Stimulated activated effector memory CD8-positive, alpha-beta T cell treated with anti-CD3 and anti-CD28 coated beads, Interleukin-12 subunit alpha, Interleukin-12 subunit beta, amount 100 ng/mL, for 72 hours (primary cell): Measurements from ENCODE around the gene MALRD1.

Experiments used
- ATAC-seq: fragments of 150-1000 bp; cut with Tn5 transposase; 2 replicates; pipeline ENCODE4 v1.10.0; 2021
- DNase-seq, 2 donors: peaks; one replicate each; pipeline ENCODE4 v3.0.0; 2021 to 2022; ENCODE audit warnings: low spot score in 2 of 2
- H3K27ac Mint-ChIP-seq: one replicate; pipeline ENCODE4 v1.8.0; 2022; ENCODE audit warnings: mild to moderate bottlenecking, mixed read lengths
- H3K36me3 Mint-ChIP-seq: one replicate; pipeline ENCODE4 v1.8.0; 2022; ENCODE audit warnings: mild to moderate bottlenecking, mixed read lengths
- H3K4me1 Mint-ChIP-seq: one replicate; pipeline ENCODE4 v1.8.0; 2022; ENCODE audit warnings: mixed read lengths
- H3K4me3 Mint-ChIP-seq: one replicate; pipeline ENCODE4 v1.8.0; 2022; ENCODE audit warnings: mild to moderate bottlenecking, mixed read lengths
- H3K9me3 Mint-ChIP-seq: one replicate; pipeline ENCODE4 v1.8.0; 2022; ENCODE audit warnings: mixed read lengths

Gene MALRD1

GRCh38 chr10:19623321-19623720 lies 574.7 kb downstream of the MALRD1 start:
- no peak for ATAC-seq
- no peak overlapping the region for H3K4me3 Mint-ChIP-seq
- no peak overlapping the region for H3K27ac Mint-ChIP-seq
- no peaks in the 10 kb centered on the region for H3K4me1 Mint-ChIP-seq
- no peaks in the 10 kb centered on the region for H3K36me3 Mint-ChIP-seq
- no peak for DNase-seq
- H3K9me3 Mint-ChIP-seq, result peaks cover 5% of the 10 kb centered on the region

GRCh38 chr10:19626156-19626555 lies 577.6 kb downstream of the MALRD1 start:
- Mint-ChIP-seq H3K36me3 (no peaks in the 10 kb centered on the region), H3K9me3 (no peaks in the 10 kb centered on the region), H3K4me1 (no peaks in the 10 kb centered on the region), H3K27ac (no peak overlapping the region), H3K4me3 (no peak overlapping the region)
- no peak for DNase-seq
- no peak for ATAC-seq

- no peaks in the 10 kb centered on the region for H3K4me1 Mint-ChIP-seq
- peak; percentile 16 for ATAC-seq
- no peak for DNase-seq
- peaks cover 3% of the 10 kb centered on the region for H3K9me3 Mint-ChIP-seq
- H3K27ac Mint-ChIP-seq, result no peak overlapping the region
- H3K4me3 Mint-ChIP-seq, result no peak overlapping the region
- H3K36me3 Mint-ChIP-seq, result no peaks in the 10 kb centered on the region
Observed at GRCh38 chr10:19628767-19629560, 580.4 kb downstream of the MALRD1 start.

- Mint-ChIP-seq H3K4me3 (no peak overlapping the region), H3K27ac (no peak overlapping the region), H3K4me1 (no peaks in the 10 kb centered on the region), H3K36me3 (no peaks in the 10 kb centered on the region), H3K9me3 (peaks cover 3% of the 10 kb centered on the region)
- DNase-seq (no peak), ATAC-seq (peak; percentile 31)
Observed at GRCh38 chr10:19629567-19629966, 581.0 kb downstream of the MALRD1 start.

- Mint-ChIP-seq H3K4me1 (no peaks in the 10 kb centered on the region), H3K9me3 (peaks cover 9% of the 10 kb centered on the region)
- no peak for ATAC-seq
Observed at GRCh38 chr10:19634163-19634562, 585.6 kb downstream of the MALRD1 start.

GRCh38 chr10:19638182-19638895 lies 589.7 kb downstream of the MALRD1 start:
- Mint-ChIP-seq H3K4me1 (no peaks in the 10 kb centered on the region), H3K9me3 (peaks cover 11% of the 10 kb centered on the region), H3K36me3 (no peaks in the 10 kb centered on the region), H3K4me3 (no peak overlapping the region), H3K27ac (no peak overlapping the region)
- no peak for DNase-seq
- no peak for ATAC-seq

More at GRCh38 chr10:19634163-19634562, 585.6 kb downstream of the MALRD1 start:
- DNase-seq, result no peak
- Mint-ChIP-seq H3K4me3 (no peak overlapping the region), H3K36me3 (no peaks in the 10 kb centered on the region), H3K27ac (no peak overlapping the region)

- Mint-ChIP-seq H3K4me3 (no peak overlapping the region), H3K27ac (no peak overlapping the region), H3K36me3 (no peaks in the 10 kb centered on the region), H3K9me3 (peaks cover 13% of the 10 kb centered on the region), H3K4me1 (no peaks in the 10 kb centered on the region)
- DNase-seq, result no peak
- ATAC-seq, result no peak
Observed at GRCh38 chr10:19638896-19639233, 590.3 kb downstream of the MALRD1 start.

- H3K27ac Mint-ChIP-seq, result no peak overlapping the region
- no peak for DNase-seq
- no peaks in the 10 kb centered on the region for H3K36me3 Mint-ChIP-seq
- H3K4me3 Mint-ChIP-seq, result no peak overlapping the region
- peaks cover 12% of the 10 kb centered on the region for H3K9me3 Mint-ChIP-seq
- ATAC-seq, result no peak
- no peaks in the 10 kb centered on the region for H3K4me1 Mint-ChIP-seq
Observed at GRCh38 chr10:19640566-19641263, 592.1 kb downstream of the MALRD1 start.

- no peaks in the 10 kb centered on the region for H3K36me3 Mint-ChIP-seq
- H3K4me3 Mint-ChIP-seq, result no peak overlapping the region
- DNase-seq, result no peak
- H3K27ac Mint-ChIP-seq, result no peak overlapping the region
- no peaks in the 10 kb centered on the region for H3K4me1 Mint-ChIP-seq
- ATAC-seq, result no peak
- H3K9me3 Mint-ChIP-seq, result peaks cover 9% of the 10 kb centered on the region
Observed at GRCh38 chr10:19651549-19651948, 602.9 kb downstream of the MALRD1 start.

- H3K27ac Mint-ChIP-seq, result no peak overlapping the region
- DNase-seq (no peak), ATAC-seq (no peak)
- H3K9me3 Mint-ChIP-seq, result peaks cover 5% of the 10 kb centered on the region
- H3K4me1 Mint-ChIP-seq, result no peaks in the 10 kb centered on the region
- no peaks in the 10 kb centered on the region for H3K36me3 Mint-ChIP-seq
- H3K4me3 Mint-ChIP-seq, result no peak overlapping the region
Observed at GRCh38 chr10:19652750-19653149, 604.1 kb downstream of the MALRD1 start.

- ATAC-seq (no peak), DNase-seq (no peak)
- Mint-ChIP-seq H3K9me3 (peaks cover 5% of the 10 kb centered on the region), H3K36me3 (no peaks in the 10 kb centered on the region), H3K4me3 (no peak overlapping the region), H3K4me1 (no peaks in the 10 kb centered on the region), H3K27ac (no peak overlapping the region)
Observed at GRCh38 chr10:19653931-19654330, 605.3 kb downstream of the MALRD1 start.

GRCh38 chr10:19654576-19654975 lies 606.0 kb downstream of the MALRD1 start:
- Mint-ChIP-seq H3K4me3 (no peak overlapping the region), H3K27ac (no peak overlapping the region), H3K9me3 (peaks cover 5% of the 10 kb centered on the region), H3K36me3 (no peaks in the 10 kb centered on the region), H3K4me1 (no peaks in the 10 kb centered on the region)
- ATAC-seq (no peak), DNase-seq (no peak)

GRCh38 chr10:19656420-19657042 lies 607.9 kb downstream of the MALRD1 start:
- DNase-seq (no peak), ATAC-seq (no peak)
- no peaks in the 10 kb centered on the region for H3K36me3 Mint-ChIP-seq
- no peak overlapping the region for H3K27ac Mint-ChIP-seq
- H3K9me3 Mint-ChIP-seq, result peaks cover 2% of the 10 kb centered on the region
- H3K4me3 Mint-ChIP-seq, result no peak overlapping the region
- H3K4me1 Mint-ChIP-seq, result no peaks in the 10 kb centered on the region

- Mint-ChIP-seq H3K4me1 (no peaks in the 10 kb centered on the region), H3K9me3 (peaks cover 2% of the 10 kb centered on the region), H3K4me3 (no peak overlapping the region), H3K27ac (no peak overlapping the region), H3K36me3 (no peaks in the 10 kb centered on the region)
- DNase-seq (no peak), ATAC-seq (no peak)
Observed at GRCh38 chr10:19658131-19658530, 609.5 kb downstream of the MALRD1 start.

GRCh38 chr10:19658622-19659233 lies 610.1 kb downstream of the MALRD1 start:
- Mint-ChIP-seq H3K4me3 (no peak overlapping the region), H3K4me1 (no peaks in the 10 kb centered on the region), H3K27ac (no peak overlapping the region), H3K9me3 (peaks cover 2% of the 10 kb centered on the region), H3K36me3 (no peaks in the 10 kb centered on the region)
- no peak for ATAC-seq
- DNase-seq, result no peak
